ENCODE measurements around the gene PRSS56.

Gene PRSS56

GRCh38 chr2:232535761-232536530 is 15.8 kb downstream of the PRSS56 start:
- DNase-seq (ENCODE audit: extremely low read depth, low read depth), result no peak
- TF ChIP-seq CTCF (IDR thresholded peaks at IDR 0.05; ENCODE audit: low read depth, low read length), result no peak

- 0 out of 2 replicates have a peak, but pooled peaks have one; percentile 4 for TF ChIP-seq CTCF (IDR thresholded peaks at IDR 0.05; ENCODE audit: low read depth, low read length)
- DNase-seq (ENCODE audit: extremely low read depth, low read depth), result no peak
Measured at GRCh38 chr2:232537079-232537478, 16.9 kb downstream of the PRSS56 start.

GRCh38 chr2:232537499-232537898 is 17.3 kb downstream of the PRSS56 start:
- no peak for TF ChIP-seq CTCF (IDR thresholded peaks at IDR 0.05; ENCODE audit: low read depth, low read length)
- DNase-seq (ENCODE audit: extremely low read depth, low read depth), result no peak

- no peak for TF ChIP-seq CTCF (IDR thresholded peaks at IDR 0.05; ENCODE audit: low read depth, low read length)
- DNase-seq (ENCODE audit: extremely low read depth, low read depth), result no peak
Measured at GRCh38 chr2:232538671-232539070, 18.5 kb downstream of the PRSS56 start.

- TF ChIP-seq CTCF (IDR thresholded peaks at IDR 0.05; ENCODE audit: low read depth, low read length), result no peak
- no peak for DNase-seq (ENCODE audit: extremely low read depth, low read depth)
Measured at GRCh38 chr2:232539298-232540231, 19.4 kb downstream of the PRSS56 start, which contains the start of gene CHRNG. CHRNG (plus strand) TSS chr2:232539692; CDS start chr2:232539748, 56 bp downstream.

GRCh38 chr2:232540441-232541041 is 20.4 kb downstream of the PRSS56 start:
- no peak for DNase-seq (ENCODE audit: extremely low read depth, low read depth)
- no peak for TF ChIP-seq CTCF (IDR thresholded peaks at IDR 0.05; ENCODE audit: low read depth, low read length)

Measured in AG09319 (cell line).